ENCODE measurements around the gene MRPL38.

DNA sequence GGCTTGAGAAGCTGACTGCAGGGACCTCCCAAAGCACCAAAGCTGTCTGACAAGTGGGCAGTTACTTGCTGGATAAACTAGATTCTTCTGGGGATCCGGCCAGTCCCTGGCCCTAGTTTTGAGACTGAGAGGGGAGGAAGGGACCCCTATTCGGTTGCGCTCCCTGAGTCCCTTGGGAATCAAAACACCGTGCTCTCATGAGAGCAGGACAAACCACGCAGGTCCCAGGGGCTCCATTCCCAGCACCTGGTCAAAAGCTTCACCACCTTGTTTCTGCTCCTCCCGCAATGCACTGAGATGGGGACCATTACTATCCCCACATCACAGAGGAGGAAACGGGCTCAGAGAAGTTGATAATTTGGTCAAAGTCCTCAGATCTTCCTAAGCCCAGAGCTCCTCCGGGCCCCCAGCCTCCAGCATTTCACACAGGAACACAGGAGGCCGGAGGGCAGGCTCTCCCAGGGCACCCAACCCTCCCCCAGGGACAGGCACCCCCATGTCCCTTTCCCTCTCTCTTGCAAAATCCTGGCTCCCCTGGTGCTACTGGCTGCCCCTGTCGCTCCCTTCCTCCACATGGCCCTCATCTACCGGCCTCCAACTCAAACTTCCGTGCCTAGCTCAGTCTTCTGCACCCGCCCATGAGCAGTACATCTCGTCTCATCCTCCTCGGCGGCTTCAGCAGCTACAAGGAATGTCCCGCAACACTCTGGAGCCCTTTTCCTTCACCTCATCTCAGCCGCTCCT, 11.2 kb downstream of the MRPL38 start:
- TF ChIP-seq CTCF (IDR thresholded peaks at IDR 0.05; ENCODE audit: insufficient read depth, low read depth, low read length) (no peak), EZH2 (IDR thresholded peaks at IDR 0.05; ENCODE audit: insufficient read depth, low read length) (no peak)

Measured in astrocyte (in vitro differentiated cells and primary cell).